Lower leg skin (tissue), 3 donors: ENCODE measurements around the gene KRT28.

Experiments
- CTCF ChIP-seq, 3 donors: fragments of 450-650 bp; IDR thresholded peaks; one replicate each; pipeline ENCODE4 v1.5.1; 2016; ENCODE audit warnings: antibody characterized with exemption in 3 of 3, mild to moderate bottlenecking in 3 of 3, moderate library complexity in 2 of 3
- POLR2A ChIP-seq, 2 donors: fragments of 450-650 bp; IDR thresholded peaks; one replicate each; pipeline ENCODE4 v1.6.1; 2016 to 2017; ENCODE audit warnings: antibody characterized with exemption in 2 of 2, mild to moderate bottlenecking in 1 of 2, moderate library complexity in 1 of 2

GRCh38 chr17:40794466-40794865, 5.3 kb downstream of the KRT28 start:
- TF ChIP-seq POLR2A (IDR thresholded peaks at IDR 0.05) (no peak), CTCF (IDR thresholded peaks at IDR 0.05) (no peak)
